OCI-LY7 (cell line): ENCODE data around the gene MMP20.

Source experiments
- CTCF ChIP-seq: fragments of 200-600 bp; sonication (generic); conservative IDR thresholded peaks from 2 replicates; pipeline ENCODE4 v1.5.1; 2014; ENCODE audit warnings: mild to moderate bottlenecking, antibody characterized with exemption, low read length, moderate library complexity, mixed read lengths
- EZH2phosphoT487 ChIP-seq: fragments of 200-600 bp; sonication (generic); IDR thresholded peaks from 2 replicates; pipeline ENCODE4 v1.6.1; 2018; ENCODE audit warnings: low read depth, borderline replicate concordance, mild to moderate bottlenecking, mixed run types, antibody characterized with exemption, low read length, moderate library complexity, mixed read lengths

- TF ChIP-seq CTCF = no peak
- no peak for TF ChIP-seq EZH2phosphoT487
Measured at GRCh38 chr11:102581066-102581465, 44.1 kb downstream of the MMP20 start.
